Peyer's patch (tissue), 4 donors: Measurements from ENCODE around the gene RILPL1. TPM values are rescaled to one million over a fixed set of nuclear protein-coding genes. Genes with fewer than 3 reads are reported as not detected.
"Not testable (repeated sequence)": the region's sequence is repeated elsewhere in the genome, so short reads cannot be mapped to it uniquely, and the experiment has no call there.

Experiments used
- DNase-seq, 3 donors: peaks; one replicate each; pipeline ENCODE4 v3.0.0-alpha.2; 2017 to 2019
- H3K27ac ChIP-seq, 4 donors: fragments of 200-600 bp; sonication (generic); one replicate each; pipeline ENCODE4 v1.5.1; 2016 to 2019
- H3K27me3 ChIP-seq, 2 donors: fragments of 200-600 bp; sonication (generic); one replicate each; pipeline ENCODE4 v1.5.1; 2019
- H3K36me3 ChIP-seq, 3 donors: fragments of 200-600 bp; sonication (generic); one replicate each; pipeline ENCODE4 v1.5.1; 2016 to 2019
- H3K4me1 ChIP-seq, 4 donors: fragments of 200-600 bp; sonication (generic); one replicate each; pipeline ENCODE4 v1.5.1; 2016 to 2019
- H3K4me3 ChIP-seq, 4 donors: fragments of 200-600 bp; sonication (generic); 1 replicate in 3 of 4; 2 replicates in 1 of 4; pipeline ENCODE4 v1.5.1; 2016 to 2019; ENCODE audit warnings: mild to moderate bottlenecking in 1 of 4
- H3K9me3 ChIP-seq, 4 donors: fragments of 200-600 bp; sonication (generic); one replicate each; pipeline ENCODE4 v1.5.1; 2016 to 2019; ENCODE audit warnings: mild to moderate bottlenecking in 1 of 4
- POLR2A ChIP-seq, 2 donors: fragments of 450-650 bp; IDR thresholded peaks; one replicate each; pipeline ENCODE4 v1.5.1; 2017; ENCODE audit warnings: antibody characterized with exemption in 2 of 2, mild to moderate bottlenecking in 2 of 2, moderate library complexity in 2 of 2
- total RNA-seq, 4 donors: library from RNA; depleted of rRNA; stranded (reverse); fragments of >200 nt; gene quantifications; one replicate each; pipeline ENCODE4 v1.1.0, GENCODE V29; 2016
- TF ChIP-seq, protein P1 (sequence below), 6 experiments: fragments of 450-650 bp in 4 of 6; fragments of 200-600 bp in 2 of 6; sonication (generic) in 1 of 6; IDR thresholded peaks; one replicate each; pipeline ENCODE4 v1.5.1; 2017 to 2019; ENCODE audit warnings: antibody characterized with exemption in 6 of 6, mild to moderate bottlenecking in 3 of 6, moderate library complexity in 1 of 6

Gene RILPL1
- total RNA-seq, 4 donors from 2014 or later: 1.4 to 29.7 (median 4.6) TPM

DNA sequence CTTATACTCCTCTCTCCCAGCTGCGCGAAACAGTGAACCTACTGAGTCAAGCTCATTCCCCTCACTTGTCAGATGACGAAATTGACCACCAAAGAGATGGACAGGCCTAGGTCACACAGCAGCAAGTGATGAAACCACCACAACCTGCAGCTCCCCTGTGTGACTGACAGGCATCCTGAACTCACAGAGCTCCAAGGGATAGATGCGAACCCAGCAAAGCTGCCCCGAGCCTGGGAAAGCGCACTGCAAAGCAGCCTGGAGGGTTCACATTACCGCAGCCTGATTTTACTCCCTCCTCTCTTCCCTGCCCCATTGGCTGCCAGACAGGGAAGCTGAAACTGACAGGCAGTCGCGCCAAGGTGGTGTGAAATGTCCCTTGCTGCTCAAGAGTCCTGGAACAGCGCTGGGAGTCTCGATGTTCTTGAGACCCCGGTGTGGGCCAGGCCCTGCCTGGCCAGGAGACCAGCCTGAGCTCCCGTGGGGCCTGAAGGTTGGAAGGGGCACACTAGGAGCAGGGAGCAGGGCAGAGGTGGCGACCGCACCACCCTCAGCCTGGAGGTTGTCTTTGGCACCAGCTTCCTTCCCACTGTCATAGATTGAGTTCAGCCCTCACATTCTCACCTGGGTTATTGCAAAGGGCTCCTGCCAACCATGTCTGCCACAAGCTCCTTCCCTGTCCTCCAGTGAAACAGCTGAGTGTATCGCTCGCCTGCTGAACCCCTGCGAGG, 39.2 kb downstream of the RILPL1 start:
- Histone ChIP-seq H3K4me1 (no peaks in the 10 kb centered on the region), H3K36me3 (no peaks in the 10 kb centered on the region), H3K27ac (no peak overlapping the region), H3K27me3 (no peaks in the 10 kb centered on the region), H3K9me3 (no peaks in the 10 kb centered on the region), H3K4me3 (no peak overlapping the region)
- TF ChIP-seq, protein P1, sequence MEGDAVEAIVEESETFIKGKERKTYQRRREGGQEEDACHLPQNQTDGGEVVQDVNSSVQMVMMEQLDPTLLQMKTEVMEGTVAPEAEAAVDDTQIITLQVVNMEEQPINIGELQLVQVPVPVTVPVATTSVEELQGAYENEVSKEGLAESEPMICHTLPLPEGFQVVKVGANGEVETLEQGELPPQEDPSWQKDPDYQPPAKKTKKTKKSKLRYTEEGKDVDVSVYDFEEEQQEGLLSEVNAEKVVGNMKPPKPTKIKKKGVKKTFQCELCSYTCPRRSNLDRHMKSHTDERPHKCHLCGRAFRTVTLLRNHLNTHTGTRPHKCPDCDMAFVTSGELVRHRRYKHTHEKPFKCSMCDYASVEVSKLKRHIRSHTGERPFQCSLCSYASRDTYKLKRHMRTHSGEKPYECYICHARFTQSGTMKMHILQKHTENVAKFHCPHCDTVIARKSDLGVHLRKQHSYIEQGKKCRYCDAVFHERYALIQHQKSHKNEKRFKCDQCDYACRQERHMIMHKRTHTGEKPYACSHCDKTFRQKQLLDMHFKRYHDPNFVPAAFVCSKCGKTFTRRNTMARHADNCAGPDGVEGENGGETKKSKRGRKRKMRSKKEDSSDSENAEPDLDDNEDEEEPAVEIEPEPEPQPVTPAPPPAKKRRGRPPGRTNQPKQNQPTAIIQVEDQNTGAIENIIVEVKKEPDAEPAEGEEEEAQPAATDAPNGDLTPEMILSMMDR (IDR thresholded peaks at IDR 0.05): no peak
- DNase-seq: no peak

DNA sequence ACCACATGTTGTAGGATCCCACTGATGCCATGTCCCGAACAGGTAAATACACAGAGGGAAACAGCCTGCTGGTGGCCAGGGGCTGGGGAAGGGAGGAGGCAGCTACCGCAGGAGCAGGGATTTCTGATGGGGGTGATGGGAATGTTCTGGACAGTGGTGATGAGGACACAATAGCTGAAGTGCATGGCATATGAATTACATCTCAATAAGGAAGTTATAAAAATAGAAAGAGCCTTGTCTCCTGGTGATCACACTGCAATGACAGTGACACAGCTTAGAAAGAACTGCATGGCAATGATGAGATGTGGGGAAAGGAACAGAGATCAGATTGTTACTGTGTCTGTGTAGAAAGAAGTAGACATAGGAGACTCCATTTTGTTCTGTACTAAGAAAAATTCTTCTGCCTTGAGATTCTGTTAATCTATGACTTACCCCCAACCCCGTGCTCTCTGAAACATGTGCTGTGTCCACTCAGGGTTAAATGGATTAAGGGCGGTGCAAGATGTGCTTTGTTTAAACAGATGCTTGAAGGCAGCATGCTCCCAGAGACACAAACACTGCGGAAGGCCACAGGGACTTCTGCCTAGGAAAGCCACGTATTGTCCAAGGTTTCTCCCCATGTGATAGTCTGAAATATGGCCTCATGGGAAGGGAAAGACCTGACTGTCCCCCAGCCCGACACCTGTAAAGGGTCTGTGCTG, 41.0 kb downstream of the RILPL1 start:
- H3K4me1 ChIP-seq, H3K36me3 ChIP-seq, H3K27ac ChIP-seq, H3K4me3 ChIP-seq, DNase-seq, H3K27me3 ChIP-seq, H3K9me3 ChIP-seq: not testable (repeated sequence)

DNA sequence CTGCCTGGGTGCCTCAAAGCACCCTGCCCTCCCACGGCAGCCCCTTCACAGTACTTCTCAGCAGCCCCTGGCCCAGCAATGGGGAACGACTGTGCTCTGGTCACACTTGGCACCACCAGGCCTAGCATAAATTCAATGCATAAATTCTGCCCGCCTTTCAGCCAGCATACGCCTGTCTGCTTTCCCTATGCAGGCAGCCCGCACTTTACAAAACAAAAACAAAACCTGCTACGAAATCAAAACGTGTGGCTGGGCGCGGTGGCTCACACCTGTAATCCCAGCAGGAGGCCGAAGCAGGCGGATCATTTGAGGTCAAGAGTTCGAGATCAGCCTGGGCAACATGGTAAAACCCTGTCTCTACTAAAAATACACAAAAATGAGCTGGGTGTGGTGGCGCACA, 42.0 kb downstream of the RILPL1 start:
- Histone ChIP-seq H3K4me3 (no peak overlapping the region), H3K4me1 (no peaks in the 10 kb centered on the region), H3K9me3 (no peaks in the 10 kb centered on the region), H3K27me3 (no peaks in the 10 kb centered on the region), H3K27ac (no peak overlapping the region), H3K36me3 (no peaks in the 10 kb centered on the region)
- DNase-seq: no peak
- no peak for TF ChIP-seq POLR2A (IDR thresholded peaks at IDR 0.05)
- TF ChIP-seq, protein P1 (IDR thresholded peaks at IDR 0.05): no peak

DNA sequence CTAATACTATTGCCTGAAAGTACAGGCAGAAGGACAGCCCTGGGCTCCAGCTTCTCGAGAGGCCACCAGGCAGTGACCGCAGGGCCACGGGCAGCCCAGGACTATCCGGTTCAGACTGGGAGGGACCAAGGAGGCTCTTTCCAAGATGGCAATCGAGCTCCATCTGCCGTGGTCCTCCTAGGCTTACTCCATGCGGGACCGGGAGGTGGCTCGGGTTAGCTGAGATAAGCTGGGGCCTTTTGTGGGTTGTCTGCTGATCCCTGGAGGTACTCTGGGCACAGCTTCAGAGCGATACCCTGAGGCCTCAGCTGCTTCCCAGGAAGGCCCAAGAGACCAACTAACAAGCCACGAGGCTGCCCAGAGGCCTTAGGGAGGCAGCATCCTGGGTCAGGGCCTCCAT, 42.5 kb downstream of the RILPL1 start:
- H3K27me3 ChIP-seq: no peaks in the 10 kb centered on the region
- H3K9me3 ChIP-seq: no peaks in the 10 kb centered on the region
- H3K27ac ChIP-seq: no peak overlapping the region
- TF ChIP-seq POLR2A (IDR thresholded peaks at IDR 0.05): no peak
- TF ChIP-seq, protein P1 (IDR thresholded peaks at IDR 0.05): no peak
- DNase-seq: no peak
- no peaks in the 10 kb centered on the region for H3K36me3 ChIP-seq
- no peaks in the 10 kb centered on the region for H3K4me1 ChIP-seq
- no peak overlapping the region for H3K4me3 ChIP-seq

DNA sequence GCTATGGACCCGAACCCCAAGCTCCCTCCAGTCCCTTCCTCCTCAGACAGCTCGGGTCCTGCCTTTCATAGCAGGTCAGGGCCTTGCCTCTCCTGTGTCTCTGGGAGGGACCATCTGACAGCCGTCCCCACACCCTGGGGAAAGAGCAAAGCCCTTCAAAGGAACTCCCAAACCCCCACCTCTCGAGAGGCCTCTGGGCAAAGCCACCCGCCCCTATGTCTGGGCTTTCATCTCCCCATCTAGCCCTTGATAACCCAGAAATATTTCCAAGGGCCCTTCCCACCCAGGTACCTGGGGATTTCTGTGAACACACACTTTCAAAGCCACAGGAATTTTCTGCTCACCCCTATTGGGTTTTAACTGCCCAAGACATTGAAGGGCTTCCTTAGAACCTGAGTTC, 43.4 kb downstream of the RILPL1 start:
- no peak overlapping the region for H3K27ac ChIP-seq
- H3K4me3 ChIP-seq: no peak overlapping the region
- no peak for DNase-seq
- no peaks in the 10 kb centered on the region for H3K4me1 ChIP-seq
- no peaks in the 10 kb centered on the region for H3K27me3 ChIP-seq
- no peak for TF ChIP-seq POLR2A (IDR thresholded peaks at IDR 0.05)
- TF ChIP-seq, protein P1 (IDR thresholded peaks at IDR 0.05): no peak
- no peaks in the 10 kb centered on the region for H3K9me3 ChIP-seq
- H3K36me3 ChIP-seq: no peaks in the 10 kb centered on the region

DNA sequence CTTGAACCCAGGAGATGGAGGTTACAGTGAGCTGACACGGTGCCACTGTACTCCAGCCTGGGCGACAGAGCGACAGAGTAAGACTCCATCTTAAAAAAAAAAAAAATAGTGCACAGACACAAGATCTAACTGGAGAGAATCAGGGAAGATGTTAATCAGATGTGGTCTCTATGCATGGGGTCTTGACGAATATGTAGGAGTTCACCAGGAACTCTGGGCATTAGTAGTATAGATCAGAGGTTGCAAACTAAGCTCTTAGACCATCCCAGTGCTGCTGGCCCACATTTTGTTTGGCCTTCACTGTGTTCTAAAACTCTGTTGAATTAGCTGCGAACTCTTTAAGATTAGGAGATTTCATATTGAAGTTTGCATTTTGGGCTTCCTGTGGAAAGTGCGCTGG, 43.9 kb downstream of the RILPL1 start:
- Histone ChIP-seq H3K27ac (no peak overlapping the region), H3K27me3 (no peaks in the 10 kb centered on the region), H3K4me1 (no peaks in the 10 kb centered on the region), H3K36me3 (no peaks in the 10 kb centered on the region), H3K4me3 (no peak overlapping the region), H3K9me3 (no peaks in the 10 kb centered on the region)
- no peak for DNase-seq
- TF ChIP-seq, protein P1 (IDR thresholded peaks at IDR 0.05): no peak
- no peak for TF ChIP-seq POLR2A (IDR thresholded peaks at IDR 0.05)
